Measurements from ENCODE around the gene NXN. TPM values are rescaled to one million over a fixed set of nuclear protein-coding genes. Genes with fewer than 3 reads are reported as not detected.

NXN gene
- total RNA-seq, 1 experiment from 2014 or later = 20.8 TPM

DNA sequence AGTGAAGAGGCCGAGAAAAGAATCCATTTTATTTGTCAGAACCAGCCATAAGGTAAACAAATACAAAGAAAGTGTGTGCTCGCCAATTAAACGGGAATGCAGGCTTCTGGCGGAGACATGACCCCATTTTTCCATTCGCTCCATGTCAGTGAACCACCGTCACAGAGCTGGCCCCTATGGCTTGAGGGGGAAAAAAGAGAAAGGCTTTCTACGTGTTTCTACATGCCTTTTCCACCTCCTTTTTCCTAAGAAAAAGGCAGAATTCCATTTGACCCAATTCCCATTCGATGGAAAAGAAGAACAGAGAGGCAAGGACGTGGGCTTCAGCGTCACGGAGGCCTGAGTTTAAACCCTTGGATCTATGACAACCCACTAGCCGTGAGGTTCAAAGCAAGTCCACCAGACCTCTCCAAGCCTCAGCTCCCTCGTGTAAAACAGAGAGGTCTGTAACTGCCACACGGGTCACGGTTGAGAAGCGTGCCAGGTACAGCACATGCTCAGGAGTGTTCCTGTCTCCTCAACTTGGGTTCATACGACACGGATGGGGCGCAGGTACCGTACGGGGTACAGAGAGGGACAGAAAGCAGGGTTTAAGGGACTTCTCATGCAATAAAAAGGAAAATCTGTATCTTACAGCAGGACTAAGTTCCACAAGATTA, 91.9 kb downstream of the NXN start:
- Histone ChIP-seq H4K20me1 (ENCODE audit: low read length) (no peaks in the 10 kb centered on the region), H3K4me3 (ENCODE audit: low read length) (no peak overlapping the region), H3F3A (ENCODE audit: low read length, unreplicated experiment) (no peaks in the 10 kb centered on the region), H3K27me3 (ENCODE audit: low read length) (no peaks in the 10 kb centered on the region), H3K27ac (ENCODE audit: low read length) (no peak overlapping the region), H3K9me2 (replicated peaks; ENCODE audit: low read length) (no peaks in the 10 kb centered on the region), H3K9ac (ENCODE audit: low read length) (no peak overlapping the region), H2AFZ (ENCODE audit: low read length) (no peak overlapping the region), H3K79me2 (ENCODE audit: low read length) (no peaks in the 10 kb centered on the region), H3K4me2 (ENCODE audit: low read length) (no peak overlapping the region), H3K4me1 (ENCODE audit: insufficient read depth, low read length) (no peaks in the 10 kb centered on the region), H3K9me3 (ENCODE audit: low read length) (no peaks in the 10 kb centered on the region), H3K36me3 (ENCODE audit: low read depth, low read length) (no peaks in the 10 kb centered on the region)
- intact Hi-C loops (cut with micrococcal nuclease) = no loop called here
- DNase-seq = no peak
- POLR2A ChIA-PET (ENCODE audit: unreplicated experiment) = no interaction called here
- CTCF ChIA-PET = no interaction called here
- no peak for TF ChIP-seq EZH2phosphoT487 (IDR thresholded peaks at IDR 0.05; ENCODE audit: borderline replicate concordance, low read length)
- ATAC-seq = no peak
- no TSS peak for BruUV-seq (replicated peaks)

GRCh38 chr17:885971-886571, 93.5 kb downstream of the NXN start:
- DNase-seq (no peak), ATAC-seq (no peak)
- H3F3A ChIP-seq (ENCODE audit: low read length, unreplicated experiment) = no peaks in the 10 kb centered on the region
- no peak overlapping the region for H3K27ac ChIP-seq (ENCODE audit: low read length)
- H4K20me1 ChIP-seq (ENCODE audit: low read length) = no peaks in the 10 kb centered on the region
- H3K4me1 ChIP-seq (ENCODE audit: insufficient read depth, low read length) = no peaks in the 10 kb centered on the region
- H3K4me2 ChIP-seq (ENCODE audit: low read length) = no peak overlapping the region
- TF ChIP-seq, protein P1, sequence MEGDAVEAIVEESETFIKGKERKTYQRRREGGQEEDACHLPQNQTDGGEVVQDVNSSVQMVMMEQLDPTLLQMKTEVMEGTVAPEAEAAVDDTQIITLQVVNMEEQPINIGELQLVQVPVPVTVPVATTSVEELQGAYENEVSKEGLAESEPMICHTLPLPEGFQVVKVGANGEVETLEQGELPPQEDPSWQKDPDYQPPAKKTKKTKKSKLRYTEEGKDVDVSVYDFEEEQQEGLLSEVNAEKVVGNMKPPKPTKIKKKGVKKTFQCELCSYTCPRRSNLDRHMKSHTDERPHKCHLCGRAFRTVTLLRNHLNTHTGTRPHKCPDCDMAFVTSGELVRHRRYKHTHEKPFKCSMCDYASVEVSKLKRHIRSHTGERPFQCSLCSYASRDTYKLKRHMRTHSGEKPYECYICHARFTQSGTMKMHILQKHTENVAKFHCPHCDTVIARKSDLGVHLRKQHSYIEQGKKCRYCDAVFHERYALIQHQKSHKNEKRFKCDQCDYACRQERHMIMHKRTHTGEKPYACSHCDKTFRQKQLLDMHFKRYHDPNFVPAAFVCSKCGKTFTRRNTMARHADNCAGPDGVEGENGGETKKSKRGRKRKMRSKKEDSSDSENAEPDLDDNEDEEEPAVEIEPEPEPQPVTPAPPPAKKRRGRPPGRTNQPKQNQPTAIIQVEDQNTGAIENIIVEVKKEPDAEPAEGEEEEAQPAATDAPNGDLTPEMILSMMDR (conservative IDR thresholded peaks at IDR 0.05; ENCODE audit: low read depth, low read length) = no peak
- TF ChIP-seq EZH2 (IDR thresholded peaks at IDR 0.05; ENCODE audit: low read length, unreplicated experiment) (no peak), EZH2phosphoT487 (IDR thresholded peaks at IDR 0.05; ENCODE audit: borderline replicate concordance, low read length) (no peak)
- H3K27me3 ChIP-seq (ENCODE audit: low read length) = no peaks in the 10 kb centered on the region
- H3K9ac ChIP-seq (ENCODE audit: low read length) = no peak overlapping the region
- no peak overlapping the region for H2AFZ ChIP-seq (ENCODE audit: low read length)
- H3K79me2 ChIP-seq (ENCODE audit: low read length) = no peaks in the 10 kb centered on the region
- no peaks in the 10 kb centered on the region for H3K9me3 ChIP-seq (ENCODE audit: low read length)
- no peaks in the 10 kb centered on the region for H3K36me3 ChIP-seq (ENCODE audit: low read depth, low read length)
- H3K9me2 ChIP-seq (replicated peaks; ENCODE audit: low read length) = no peaks in the 10 kb centered on the region
- POLR2A ChIA-PET (ENCODE audit: unreplicated experiment) = no interaction called here
- CTCF ChIA-PET = no interaction called here
- intact Hi-C loops (cut with micrococcal nuclease) = no loop called here
- BruUV-seq (replicated peaks) = no TSS peak
- no peak overlapping the region for H3K4me3 ChIP-seq (ENCODE audit: low read length)

GRCh38 chr17:883586-883962, 96.0 kb downstream of the NXN start:
- ChIA-PET POLR2A (ENCODE audit: unreplicated experiment) (interaction anchor here (0.7 kb wide), 1 partner anchor 31 kb away, joined by 6 read pairs; no protein-coding TSS in a partner anchor), CTCF (no interaction called here)
- Histone ChIP-seq H4K20me1 (ENCODE audit: low read length) (no peaks in the 10 kb centered on the region), H3K4me2 (ENCODE audit: low read length) (no peak overlapping the region), H3K9me3 (ENCODE audit: low read length) (no peaks in the 10 kb centered on the region), H3F3A (ENCODE audit: low read length, unreplicated experiment) (no peaks in the 10 kb centered on the region), H3K79me2 (ENCODE audit: low read length) (no peaks in the 10 kb centered on the region), H3K4me1 (ENCODE audit: insufficient read depth, low read length) (no peaks in the 10 kb centered on the region; the same call in 1 of the 2 replicates), H3K9ac (ENCODE audit: low read length) (no peak overlapping the region), H3K27ac (ENCODE audit: low read length) (no peak overlapping the region), H2AFZ (ENCODE audit: low read length) (no peak overlapping the region), H3K4me3 (ENCODE audit: low read length) (no peak overlapping the region), H3K9me2 (replicated peaks; ENCODE audit: low read length) (no peaks in the 10 kb centered on the region), H3K36me3 (ENCODE audit: low read depth, low read length) (no peaks in the 10 kb centered on the region), H3K27me3 (ENCODE audit: low read length) (no peaks in the 10 kb centered on the region)
- ATAC-seq (no peak), DNase-seq (no peak)
- no TSS peak for BruUV-seq (replicated peaks)
- TF ChIP-seq, protein P1 (conservative IDR thresholded peaks at IDR 0.05; ENCODE audit: low read depth, low read length) = no peak
- TF ChIP-seq EZH2phosphoT487 (IDR thresholded peaks at IDR 0.05; ENCODE audit: borderline replicate concordance, low read length) = no peak
- no peak for TF ChIP-seq EZH2 (IDR thresholded peaks at IDR 0.05; ENCODE audit: low read length, unreplicated experiment)
- intact Hi-C loops (cut with micrococcal nuclease) = no loop called here
